ENCODE measurements around the gene MAFF.
"Not testable (repeated sequence)": the region's sequence is repeated elsewhere in the genome, so short reads cannot be mapped to it uniquely, and the experiment has no call there.

The MAFF gene

DNA sequence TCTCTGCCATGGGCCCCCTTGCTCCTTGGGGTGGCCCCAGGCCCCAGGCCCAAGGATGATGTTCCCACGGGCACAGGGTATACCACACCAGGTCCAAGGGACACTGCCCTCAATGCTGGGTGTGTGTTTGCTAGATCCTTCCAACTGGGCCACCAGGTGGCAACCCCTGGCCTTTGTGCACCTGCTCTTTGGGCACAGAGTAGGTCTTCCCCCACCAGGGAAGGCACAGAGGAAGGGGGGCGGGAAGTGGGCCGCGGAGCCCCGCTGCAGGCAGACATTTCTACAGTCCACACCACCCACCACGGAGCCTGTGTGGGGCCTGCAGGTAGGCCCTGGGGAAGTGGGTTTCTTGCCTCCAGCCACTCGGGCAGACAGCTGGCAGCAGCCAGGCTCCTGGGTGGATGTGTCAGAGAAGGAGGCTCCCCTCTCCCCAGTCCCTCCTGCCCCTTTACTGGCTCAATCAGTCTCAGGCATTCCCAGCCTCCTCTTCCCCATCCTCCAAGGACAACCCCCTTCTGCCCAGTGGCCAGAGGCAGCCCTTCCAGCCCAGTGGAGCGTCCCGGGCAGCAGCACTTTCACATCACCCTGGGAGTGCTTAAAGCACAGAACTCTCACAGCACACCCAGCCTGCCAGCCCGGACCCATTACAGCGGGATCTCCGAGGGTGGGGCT, 21.6 kb downstream of the MAFF start:
- DNase-seq (ENCODE audit: low read depth in 3 of 3), result no peak

DNA sequence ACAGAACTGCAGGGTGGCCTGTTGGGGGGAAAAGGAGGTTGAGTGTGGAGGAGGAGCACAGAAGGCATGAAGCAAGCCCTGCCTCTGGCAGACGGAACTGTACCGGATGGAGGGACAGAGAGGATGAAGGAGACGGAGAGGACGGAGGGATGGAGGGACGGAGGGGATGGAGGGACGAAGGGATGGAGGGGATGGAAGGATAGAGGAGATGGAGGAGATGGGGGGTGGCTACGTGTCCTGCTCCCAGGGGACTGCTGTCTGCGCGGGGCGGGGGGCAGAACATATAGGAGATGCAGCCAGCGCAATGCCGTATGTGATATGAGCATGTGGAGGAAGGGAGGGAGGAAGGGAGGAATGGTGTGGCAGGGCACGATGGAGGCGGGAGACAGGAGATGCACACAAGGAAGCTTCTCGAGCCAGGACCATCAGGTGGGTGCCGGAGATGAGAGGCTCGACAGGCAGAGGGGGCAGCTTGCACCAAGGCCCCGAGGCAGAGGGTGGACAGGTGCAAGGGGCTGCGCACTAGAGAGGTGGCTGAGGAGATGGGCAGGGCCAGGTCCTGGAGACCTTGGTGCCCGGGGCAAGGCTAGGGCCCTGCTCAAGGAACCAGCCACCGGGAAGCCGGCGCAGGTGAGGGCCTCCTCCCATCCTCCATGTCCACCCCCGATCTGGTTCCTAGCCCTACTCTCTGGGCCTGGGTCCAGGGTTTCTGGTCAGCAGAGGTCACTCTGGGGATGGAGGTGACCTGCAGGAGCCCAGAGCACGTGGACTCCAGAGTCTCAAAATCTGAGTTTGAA, 25.3 kb downstream of the MAFF start:
- no peak for DNase-seq (ENCODE audit: low read depth in 3 of 3)

DNA sequence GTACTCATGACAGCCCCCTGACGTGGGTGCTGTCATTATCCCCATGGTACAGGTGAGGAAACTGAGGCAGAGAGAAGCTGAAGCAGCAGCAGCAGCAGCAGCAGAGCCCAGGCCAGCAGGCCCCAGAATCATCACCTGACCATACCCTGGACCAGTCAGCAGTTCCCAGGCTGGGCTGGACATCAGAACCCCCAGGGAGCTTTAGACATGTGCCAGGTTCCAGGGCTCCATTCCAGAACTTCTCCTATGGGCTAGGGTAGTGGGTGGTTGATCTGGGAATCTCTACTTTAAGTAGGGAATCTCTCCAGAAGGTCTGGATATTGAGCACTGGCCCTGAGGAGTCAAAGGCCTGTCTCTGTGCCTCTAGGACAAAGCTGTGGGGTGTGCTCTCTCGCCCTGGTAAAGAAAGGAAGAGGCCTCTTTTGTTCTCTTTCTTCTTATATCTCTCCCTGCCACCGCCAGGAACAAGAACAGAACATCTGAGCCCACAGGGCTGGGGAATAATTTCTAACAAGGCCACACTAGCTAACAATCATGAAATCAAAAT, 26.6 kb downstream of the MAFF start:
- no peak for DNase-seq (ENCODE audit: low read depth in 3 of 3)

DNA sequence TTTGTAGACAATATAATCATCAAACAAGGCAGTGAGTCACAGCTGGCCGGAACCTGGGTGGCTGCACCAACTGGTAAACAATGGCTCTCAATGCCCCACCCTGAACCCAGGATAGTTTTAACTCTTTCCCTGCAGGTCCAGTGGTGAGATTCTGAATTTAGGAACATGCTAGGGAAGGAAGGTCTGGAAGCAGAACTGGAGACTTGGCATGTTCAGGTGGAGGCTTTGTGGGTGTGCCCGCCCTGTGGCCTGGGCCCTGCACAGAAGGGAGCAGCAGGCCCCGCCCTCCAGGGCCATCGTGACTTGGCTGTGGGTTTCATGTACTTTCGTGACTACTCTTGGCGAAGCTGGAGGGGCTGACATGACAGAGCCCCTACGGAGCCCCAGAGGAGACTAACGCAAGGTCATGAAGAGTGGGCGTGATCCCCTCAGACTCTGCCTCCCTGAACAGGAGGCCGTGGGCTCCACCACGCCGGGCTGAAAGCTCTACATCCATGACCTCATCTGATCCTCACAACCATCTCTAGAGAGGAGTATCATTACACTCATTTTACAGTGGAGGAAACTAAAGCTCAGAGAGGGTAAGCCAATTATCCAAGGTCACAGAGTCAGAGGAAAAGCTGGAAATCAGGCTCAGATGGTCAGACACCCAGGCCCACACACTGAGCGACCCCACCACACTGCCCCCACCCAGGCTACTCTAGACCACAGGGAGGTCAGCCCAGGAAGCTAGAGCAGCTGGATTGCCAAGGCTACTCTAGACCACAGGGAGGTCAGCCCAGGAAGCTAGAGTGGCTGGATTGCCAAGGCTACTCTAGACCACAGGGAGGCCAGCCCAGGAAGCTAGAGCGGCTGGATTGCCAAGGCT, 27.3 kb downstream of the MAFF start:
- DNase-seq (ENCODE audit: low read depth in 3 of 3), result no peak

DNA sequence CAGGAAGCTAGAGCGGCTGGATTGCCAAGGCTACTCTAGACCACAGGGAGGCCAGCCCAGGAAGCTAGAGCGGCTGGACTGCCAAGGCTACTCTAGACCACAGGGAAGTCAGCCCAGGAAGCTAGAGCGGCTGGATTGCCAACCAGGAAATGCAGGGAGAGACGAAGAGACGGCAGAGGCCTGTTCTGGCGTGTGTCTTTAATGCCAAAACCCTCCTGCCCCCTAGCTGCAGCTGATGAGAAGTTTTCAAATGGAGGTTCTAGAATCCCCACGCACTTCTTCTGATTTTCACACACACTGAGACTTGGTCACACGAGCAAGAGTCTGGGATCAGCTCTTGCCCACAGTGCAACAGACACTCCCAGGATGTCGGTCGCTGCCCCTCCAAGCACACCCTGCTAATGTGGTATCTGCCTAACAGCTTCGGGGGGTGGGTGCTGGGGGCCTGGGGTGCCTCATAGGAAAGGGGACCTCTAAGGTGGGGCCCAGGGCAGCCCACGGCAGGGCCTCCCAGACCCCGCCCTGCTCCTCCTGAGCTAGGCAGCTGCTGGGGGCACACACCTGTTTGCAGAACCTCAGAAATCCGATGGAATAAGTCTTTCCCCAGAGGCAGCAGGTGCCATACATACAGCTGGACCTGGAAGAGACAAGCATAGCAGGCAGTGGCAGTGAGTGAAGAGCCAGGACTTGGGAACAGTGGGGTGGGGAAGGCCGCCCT, 28.5 kb downstream of the MAFF start:
- no peak for DNase-seq (ENCODE audit: low read depth in 3 of 3)

DNA sequence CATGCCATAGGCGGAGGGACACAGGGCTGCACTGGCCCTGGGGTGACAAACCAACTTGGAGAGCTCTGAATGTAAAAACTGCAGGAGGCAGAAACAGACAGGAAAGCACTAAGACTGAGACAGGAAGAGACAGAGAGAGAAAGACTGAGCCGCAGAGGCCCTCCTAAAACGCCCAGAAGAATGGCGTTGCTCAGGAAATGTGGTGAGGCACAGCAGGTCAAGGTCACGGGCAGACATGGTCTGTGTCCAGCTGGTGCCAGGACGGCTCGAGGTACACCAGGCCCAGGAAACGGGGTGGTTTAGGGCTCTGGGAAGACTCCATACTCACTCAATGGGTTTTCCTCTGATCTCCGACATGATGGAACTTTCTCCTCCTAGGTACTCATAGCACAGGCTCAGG, 29.1 kb downstream of the MAFF start:
- no peak for DNase-seq (ENCODE audit: low read depth in 3 of 3)

DNA sequence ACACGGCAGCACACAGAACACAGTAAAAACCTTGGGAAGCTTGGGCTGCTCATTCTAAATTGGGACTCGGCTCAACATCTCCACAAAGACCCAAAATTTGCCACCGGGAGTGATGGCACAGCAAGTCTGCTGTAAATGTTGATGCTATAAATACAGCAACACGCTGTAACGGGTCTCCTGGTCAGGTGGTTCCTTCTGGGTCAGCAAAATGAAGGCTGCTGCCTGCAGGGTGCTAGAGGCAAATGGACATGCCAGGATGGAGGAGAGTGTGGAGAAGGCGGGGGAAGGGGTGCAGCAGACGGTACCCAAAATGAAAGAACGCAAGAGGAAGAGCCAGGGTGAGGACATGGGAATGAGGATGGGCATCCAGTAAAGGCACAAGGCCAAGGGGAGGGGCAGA, 30.4 kb downstream of the MAFF start:
- no peak for DNase-seq (ENCODE audit: low read depth in 3 of 3)

DNA sequence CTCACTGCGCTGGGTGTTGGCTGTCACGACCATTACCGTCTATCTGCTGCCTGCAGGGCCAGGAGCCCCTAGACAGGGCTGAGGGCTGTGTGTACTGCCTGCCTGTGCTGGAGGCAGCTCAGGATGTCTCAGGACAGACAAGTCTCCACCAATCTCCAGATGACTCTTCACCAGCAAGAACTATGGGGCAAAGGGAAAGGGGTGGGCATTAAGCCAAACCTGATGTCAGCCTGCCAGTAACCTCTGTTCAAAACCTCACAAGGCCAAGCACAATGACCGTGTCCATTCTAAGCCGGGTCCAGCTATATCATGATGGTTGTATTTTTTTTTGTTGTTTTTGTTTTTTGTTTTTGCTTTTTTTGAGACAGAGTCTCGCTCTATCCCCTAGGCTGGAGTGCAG, 31.6 kb downstream of the MAFF start:
- no peak for DNase-seq (ENCODE audit: low read depth in 3 of 3)

DNA sequence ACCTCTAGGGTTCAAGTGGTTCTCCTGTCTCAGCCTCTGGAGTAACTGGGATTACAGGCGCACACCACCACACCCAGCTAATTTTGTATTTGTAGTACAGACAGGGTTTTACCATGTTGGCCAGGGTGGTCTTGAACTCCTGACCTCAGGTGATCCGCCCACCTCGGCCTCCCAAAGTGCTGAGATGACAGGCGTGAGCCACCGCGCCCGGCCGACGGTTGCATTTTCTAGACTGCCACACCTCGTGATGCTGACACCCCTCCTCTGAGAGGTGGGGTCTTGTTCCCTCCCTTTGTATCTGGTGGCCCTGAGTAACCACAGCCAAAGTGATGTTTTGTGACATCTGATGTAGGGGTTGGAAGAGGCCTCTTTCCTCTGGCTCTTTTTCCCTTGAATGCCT, 32.1 kb downstream of the MAFF start:
- not testable (repeated sequence) for DNase-seq (ENCODE audit: low read depth in 3 of 3)

DNA sequence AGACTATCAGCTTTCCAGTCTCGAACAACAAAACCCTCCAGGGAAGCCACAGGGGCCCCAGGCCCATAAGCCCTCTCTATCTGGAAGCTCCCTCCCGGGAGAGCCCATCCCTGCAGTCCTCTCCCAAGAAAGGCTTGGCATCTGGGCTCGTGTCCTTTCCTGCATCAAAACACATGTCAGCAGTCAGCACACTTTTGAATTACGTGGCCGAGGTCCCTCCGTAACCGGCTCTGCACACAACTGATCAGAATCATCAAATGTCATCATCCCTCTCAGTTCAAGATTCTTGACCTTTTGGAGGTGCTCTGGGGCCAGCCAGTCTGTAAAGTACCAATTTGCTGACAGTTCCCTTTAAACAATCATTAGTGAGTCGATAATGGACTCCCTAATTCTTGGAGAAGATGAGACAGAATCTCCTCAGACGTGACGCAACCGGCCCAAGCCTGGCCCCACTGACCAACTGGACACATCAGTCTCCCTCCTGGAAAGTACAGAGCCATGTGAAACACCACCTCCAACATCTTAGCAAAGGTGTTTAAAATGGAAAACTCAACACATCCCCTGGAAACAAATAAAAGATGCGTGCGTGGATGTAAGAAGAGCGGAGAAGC, 33.6 kb downstream of the MAFF start:
- DNase-seq (ENCODE audit: low read depth in 3 of 3), result no peak

DNA sequence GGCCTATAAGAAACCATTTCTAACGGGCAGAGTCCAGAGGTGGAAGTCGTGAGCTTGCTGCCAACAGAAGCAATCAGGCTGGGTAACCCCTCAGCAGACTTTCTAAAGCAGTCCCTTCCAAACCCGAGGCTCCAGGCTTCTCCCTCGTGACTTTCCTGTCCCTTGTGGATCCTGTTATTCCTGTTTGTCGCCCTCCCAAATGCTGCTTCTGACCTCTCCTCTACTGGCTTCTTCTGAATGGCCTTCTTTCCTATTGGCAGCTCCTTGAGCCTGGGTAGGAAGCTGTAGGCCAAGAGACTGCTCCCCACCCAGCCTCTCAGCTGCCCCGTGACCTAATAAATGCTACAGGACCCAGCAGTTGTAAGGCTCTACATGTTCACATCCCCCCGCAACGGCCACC, 35.0 kb downstream of the MAFF start:
- DNase-seq (ENCODE audit: low read depth in 3 of 3), result no peak

DNA sequence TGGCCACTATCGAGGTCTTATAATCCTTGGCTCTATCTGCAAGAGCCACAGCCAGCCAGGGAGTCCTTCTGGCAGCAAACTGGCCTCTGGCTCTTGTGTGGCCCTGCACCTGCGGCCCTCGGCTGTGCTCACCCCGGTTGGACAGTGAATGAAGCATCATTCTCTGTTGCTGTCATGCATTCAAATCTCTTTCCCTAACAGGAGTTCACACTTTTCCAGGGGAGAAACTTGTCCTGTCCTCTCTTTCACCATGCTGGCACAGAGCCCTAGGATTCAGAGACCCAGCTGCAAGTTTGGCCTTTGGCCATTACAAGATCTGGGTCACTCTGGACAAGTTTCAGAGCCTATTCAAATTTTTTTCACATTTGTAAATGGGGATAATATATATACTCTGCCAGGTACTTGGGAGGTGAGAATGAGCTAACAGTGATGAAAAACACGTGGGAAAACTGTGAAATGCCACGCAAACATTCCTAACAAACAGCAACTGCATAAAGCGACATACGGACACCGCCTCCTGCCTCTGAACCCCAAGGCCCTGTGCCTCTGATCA, 36.8 kb downstream of the MAFF start:
- DNase-seq (ENCODE audit: low read depth in 3 of 3), result no peak

DNA sequence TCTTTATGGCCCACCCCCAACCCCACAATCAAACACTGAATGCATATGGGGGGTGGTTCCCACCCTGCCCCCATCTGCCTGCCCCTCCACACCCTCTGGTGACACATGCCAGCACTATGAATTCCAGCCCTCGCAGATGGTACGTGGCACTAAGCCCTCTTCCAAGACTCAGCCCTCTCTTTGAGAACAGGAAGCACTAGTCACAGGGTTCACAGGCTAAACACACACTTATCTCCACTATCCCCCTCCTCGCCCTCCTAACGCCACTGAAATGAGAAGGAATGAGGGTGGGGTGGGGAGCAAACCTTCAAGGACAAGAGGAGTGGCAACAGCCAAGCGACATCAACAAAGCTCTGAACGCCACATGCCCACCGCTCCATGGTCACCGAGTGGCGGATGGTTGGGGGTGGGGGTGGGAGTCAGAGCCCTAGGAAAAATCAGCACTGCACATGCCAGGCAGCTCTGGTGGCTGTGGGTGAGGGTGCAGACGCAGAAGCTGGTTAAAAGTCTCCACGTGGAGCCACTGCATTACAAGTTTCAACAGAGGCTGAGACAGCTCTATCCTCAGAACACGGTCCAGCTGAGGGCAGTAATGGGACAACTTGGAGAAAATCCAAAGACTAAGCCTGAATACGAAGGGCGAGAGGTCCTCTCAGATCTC, 37.4 kb downstream of the MAFF start:
- no peak for DNase-seq (ENCODE audit: low read depth in 3 of 3)

DNA sequence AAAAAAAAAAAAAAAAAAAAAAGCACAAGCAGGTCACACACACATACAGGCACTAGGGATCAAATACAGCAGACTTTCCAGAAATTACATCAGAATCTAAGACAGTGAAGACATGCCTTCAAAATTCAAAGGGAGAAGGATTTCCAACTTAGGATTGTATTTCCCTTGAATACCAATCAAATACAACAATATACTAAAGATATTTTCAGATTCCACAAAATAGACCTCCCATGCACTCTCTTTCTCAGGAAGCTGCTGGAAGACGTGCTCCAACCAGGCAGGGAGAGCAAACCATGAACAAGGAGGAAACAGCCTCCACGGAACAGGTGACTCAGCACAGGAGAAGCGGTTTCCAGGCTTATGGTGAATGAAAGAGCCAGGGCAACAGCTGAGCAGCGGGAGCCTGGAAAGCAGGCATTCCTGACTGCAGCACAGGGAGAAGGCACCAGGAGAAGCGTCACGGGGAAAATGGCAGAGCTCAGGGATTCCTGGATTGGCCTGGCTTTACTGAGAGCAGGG, 39.0 kb downstream of the MAFF start:
- DNase-seq (ENCODE audit: low read depth in 3 of 3), result no peak

DNA sequence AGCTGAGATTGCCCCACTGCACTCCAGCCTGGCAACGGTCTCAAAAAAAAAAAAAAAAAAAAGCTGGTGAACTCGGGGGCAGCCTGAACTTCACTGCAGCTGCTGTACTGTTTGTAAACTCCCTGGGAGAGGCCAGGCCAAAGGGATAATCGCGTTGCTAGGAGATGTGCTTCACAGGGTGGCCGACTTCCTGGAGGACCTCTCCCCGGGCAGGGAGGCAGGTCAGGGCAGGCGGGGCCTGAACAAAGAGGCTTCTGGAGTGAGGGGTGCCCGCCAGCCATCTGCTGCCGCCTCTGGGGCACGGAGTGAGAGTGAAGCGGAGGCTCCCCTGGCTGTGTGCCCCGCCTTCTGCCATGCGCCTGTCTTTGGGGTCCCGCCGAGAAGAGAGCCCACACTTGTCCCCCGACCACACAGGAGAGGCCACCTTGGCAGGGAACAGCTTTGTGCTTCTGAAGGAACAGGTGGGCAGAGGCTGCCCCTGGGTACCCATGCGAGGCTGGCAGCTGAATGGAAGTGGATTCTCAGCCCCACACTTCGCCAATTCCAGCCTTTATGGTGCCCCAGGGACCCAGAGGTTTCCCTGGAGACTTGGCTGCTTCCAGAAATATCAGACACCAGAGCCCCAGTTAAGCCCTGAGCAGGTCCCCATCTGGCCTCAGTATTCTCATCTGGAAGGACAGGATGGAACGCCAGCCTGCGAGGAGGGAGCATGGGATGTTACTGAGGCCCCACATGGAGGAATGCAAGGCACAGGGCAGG, 41.4 kb downstream of the MAFF start:
- no peak for DNase-seq (ENCODE audit: low read depth in 3 of 3)

DNA sequence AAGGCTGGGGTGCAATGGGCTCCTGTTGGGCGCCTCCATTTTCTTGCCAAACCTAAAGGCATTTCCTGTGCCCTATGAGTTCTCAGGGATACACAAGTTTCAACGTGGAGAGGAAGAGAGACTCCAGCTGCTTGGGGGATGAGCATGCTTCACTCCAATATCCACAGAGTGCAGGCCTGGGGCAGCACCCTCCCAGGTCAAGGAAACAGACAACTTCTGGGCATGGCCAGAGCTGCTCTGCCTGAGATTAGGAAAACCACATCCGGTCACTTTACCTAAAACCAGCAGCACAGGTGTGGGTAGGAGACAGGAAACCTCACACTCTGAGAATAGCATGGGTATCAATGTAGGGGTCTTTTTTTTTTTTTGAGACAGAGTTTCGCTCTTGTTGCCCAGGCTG, 42.3 kb downstream of the MAFF start:
- DNase-seq (ENCODE audit: low read depth in 3 of 3), result no peak

DNA sequence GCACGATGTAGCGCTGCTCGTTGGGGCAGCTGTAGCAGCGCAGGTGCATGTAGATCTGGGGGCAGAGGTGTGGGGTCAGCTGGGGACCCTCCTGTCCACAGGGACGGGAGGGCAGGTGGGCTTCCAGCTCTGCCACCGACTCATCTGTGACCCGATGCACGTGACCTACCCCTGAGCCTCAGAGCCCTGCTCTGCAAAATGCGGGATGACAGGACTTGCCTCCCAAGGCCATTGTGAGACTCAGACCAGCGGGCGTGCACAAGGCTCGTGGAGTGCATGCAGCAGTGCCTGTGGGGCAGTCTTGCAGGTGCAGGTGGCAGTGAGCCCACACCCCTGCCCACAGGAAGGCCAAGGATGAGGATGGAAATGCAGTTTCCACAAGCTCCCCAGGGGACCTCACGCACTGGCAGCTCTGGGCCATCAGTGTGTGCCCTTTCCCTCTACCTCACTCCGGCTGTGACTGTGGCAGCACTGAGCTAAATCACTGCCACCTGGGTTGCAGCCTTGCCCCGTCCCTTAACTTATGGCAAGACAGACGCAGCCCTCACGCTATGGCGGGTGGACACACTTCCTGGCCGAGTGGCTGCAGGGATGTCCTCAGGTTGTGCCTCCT, 44.4 kb downstream of the MAFF start:
- DNase-seq (ENCODE audit: low read depth in 3 of 3), result no peak

DNA sequence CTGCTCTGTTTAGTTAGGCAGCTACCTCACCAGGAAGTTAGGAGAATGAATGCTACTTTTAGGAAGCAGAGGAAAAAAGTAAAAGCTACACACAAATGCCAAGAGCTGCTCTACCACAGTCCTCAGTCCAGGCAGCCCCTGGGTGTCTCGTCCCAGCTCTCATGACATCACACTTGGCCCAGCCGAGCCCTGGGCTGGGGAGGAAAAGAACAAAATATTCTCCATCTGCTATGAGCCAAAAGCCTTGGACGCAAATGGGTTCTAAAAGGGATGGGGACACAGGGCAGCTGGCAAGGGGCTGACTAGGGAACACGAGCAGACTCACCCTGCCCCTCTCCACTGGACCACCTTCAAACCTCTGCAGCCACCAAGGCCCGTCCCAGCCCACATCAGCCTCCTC, 44.9 kb downstream of the MAFF start:
- DNase-seq (ENCODE audit: low read depth in 3 of 3), result no peak

DNA sequence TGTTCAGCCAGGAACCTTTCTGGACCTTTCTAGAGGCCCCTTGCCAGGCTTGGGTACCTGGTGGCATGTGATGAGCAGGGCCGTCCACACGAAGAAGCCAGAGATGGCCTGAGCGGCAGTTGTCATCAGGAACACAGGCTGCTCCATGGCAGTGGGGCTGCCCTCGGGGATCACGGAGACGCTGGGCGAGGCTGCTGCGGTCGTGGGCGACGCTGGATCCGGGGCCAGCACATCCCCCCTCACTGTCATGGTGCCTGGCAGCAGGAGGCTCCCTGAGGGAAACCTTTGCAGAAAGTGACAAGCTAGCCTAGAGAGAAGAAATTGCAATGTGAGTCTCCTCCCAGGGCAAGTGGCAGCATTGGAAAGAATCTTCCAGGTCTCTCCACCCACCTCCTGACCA, 45.9 kb downstream of the MAFF start:
- DNase-seq (ENCODE audit: low read depth in 3 of 3), result no peak
